NCI-H1105 (cell line): ENCODE data around the gene ZMAT5.

Experiments
- DNase-seq: peaks from one replicate; lab custom pipeline; 2025; lab: John Stamatoyannopoulos, UW

Gene ZMAT5

GRCh38 chr22:29729161-29729560 is 37.6 kb downstream of the ZMAT5 start:
- DNase-seq, result no peak

- no peak for DNase-seq
Observed at GRCh38 chr22:29727131-29727523, 39.7 kb downstream of the ZMAT5 start.

DNA sequence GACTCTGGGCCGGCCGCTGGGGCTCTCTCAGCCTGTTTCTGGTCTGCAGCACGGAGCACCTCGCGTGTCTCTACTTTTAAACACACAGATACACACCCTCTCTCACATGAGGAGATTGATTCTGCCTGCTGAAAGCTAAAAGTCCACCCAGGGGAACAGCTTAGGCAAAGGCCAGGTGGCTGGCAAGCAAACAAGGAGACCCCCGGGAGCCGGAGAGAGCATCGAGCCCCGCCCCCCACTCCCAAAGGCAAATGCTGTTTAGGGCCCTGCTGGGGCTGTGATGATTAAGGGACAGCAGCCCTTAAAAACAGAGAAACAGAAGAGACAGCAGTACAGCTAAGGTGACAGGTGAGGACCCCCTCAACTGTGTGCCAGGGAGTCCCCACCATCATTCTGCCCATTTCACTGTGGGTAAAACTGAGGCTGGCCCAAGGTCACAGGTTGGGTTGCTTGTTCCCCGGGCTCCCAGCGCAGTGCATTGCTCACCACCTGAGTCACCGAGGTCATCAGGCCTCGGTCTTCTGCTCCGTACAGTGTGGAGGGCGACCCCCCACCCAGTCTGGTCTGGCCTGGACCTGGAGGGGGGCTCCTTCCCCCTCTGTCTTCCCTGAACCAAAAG is 40.2 kb downstream of the ZMAT5 start:
- DNase-seq, result no peak

DNA sequence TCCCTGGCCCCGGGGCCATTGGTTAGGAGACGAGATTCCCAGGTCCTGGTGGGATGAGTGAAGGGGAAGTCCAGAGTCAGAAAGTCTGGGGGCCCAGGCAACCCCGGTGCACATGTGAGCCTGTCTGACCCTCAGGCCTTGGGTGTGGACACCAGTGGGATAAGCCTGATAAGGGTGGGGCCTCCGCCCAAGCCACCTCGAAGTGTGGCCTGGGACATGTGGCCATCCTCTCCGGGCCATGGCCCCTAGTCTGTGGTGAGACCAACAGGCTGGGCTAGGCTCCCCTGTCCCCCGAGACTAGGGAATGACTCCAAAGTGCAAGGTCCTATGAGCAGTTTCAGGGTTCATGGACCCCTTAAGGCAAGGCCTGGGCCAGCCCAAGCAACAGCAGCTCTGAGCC is 40.7 kb downstream of the ZMAT5 start:
- DNase-seq, result no peak

DNA sequence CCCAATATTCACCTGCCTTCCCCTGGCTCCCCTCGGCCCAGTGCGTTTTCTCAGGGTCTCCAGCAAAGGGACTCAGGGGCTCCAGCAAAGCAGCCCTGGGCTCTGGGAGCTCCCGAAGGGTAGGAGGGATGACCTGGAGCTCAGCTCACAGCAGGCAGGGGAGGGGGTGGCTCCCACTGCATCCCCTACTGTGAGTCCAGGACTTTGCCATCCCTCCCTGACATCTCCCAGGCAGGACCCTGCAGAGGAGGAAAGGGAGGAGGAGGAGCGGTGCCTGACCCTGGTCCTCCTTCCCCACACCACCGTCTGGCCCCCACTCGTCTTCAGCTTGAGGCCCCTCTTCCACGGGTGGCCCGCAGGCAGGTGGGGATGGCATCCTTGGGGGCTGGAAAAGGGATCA is 42.0 kb downstream of the ZMAT5 start:
- no peak for DNase-seq

GRCh38 chr22:29723766-29724165 is 43.0 kb downstream of the ZMAT5 start:
- DNase-seq, result no peak

DNA sequence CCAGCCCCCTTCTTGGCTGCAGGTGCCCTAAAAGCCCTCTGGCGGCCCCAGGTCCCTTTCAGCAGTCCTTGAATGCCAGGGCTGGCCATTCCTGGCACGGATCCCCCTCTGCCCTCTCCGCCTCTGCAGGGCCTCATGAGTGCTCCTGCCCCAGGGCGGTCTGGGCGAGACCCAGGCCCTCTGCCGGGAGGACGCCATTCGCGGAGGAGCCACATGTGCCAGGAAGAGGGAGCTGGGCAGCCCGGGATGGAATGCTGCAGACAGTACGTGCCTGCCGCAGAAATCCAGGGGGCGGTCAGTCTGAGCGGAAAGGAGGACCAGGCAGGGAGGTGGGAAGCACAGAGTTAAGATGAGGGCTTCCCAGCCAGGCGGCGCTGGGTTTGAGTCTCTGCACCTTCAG is 44.2 kb downstream of the ZMAT5 start:
- no peak for DNase-seq

DNA sequence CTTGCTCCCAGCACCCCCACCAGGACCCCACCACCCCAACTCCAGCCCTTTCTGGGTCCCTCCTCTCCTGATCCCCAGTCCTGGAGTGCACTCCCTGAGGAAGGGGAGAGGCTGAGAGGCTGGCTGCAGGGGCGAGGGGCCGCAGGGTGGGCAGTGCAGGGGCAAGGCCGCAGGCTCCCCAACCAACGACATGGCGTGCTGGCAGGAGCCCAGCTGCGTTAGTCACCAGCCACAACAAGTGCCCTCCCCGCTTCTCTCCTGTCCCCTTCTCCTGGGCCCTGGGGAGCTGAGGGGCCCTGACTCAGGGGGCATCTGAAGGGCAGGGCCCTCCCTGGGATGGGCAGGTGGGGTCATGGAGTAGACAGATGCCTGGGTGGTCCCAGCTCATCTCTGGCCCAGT is 44.7 kb downstream of the ZMAT5 start:
- no peak for DNase-seq

DNA sequence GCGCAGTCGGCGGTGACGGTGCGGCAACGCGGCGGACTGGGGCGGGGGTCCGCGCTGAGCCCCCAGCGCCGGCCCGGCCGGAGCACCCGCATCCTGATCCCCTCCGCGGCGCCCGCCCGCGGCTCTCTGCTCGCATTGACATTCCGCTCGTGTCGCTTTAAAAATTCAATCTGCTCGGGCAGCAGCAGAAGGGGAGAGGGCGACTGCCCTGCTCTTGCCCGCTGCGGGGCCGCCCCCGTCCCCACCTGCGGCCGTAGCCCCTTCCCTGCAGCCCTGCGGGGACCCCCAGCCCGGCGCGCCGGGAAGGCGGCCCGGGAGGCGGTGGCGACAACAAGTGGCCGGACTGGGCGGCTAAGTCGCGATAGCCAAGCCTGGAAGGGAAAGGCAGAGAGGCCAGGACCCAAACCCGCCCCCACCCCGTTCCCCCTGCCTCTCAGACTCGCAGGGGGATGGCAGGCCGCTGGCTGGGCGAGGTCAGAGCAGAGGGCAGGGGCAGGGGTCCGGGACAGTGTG is 45.9 kb downstream of the ZMAT5 start:
- DNase-seq, result no peak

GRCh38 chr22:29719899-29720645 is 46.7 kb downstream of the ZMAT5 start, which contains the start of gene CABP7:
CABP7 (plus strand) TSS chr22:29720003; CDS start chr22:29720425, 422 bp downstream.
- DNase-seq, result no peak

GRCh38 chr22:29718949-29719898 is 47.6 kb downstream of the ZMAT5 start:
- DNase-seq, result no peak

DNA sequence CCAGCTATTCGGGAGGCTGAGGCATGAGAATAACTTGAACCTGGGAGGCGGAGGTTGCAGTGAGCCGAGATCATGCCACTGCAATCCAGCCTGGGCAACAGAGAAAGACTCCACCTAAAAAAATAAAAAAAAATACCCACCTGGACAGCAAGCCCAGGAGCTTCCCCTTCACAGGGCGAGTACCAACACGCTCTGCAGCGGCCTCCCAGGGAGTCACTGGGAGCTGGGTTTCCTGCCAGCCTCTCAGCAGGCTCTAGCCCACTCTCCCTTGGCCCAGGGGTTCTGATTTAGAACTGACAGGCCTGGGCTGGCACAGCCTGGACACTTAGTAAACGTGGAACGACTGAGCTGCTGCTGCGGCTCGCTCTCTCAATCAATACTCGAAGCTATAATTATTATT is 49.0 kb downstream of the ZMAT5 start:
- peak; percentile 72 for DNase-seq

DNA sequence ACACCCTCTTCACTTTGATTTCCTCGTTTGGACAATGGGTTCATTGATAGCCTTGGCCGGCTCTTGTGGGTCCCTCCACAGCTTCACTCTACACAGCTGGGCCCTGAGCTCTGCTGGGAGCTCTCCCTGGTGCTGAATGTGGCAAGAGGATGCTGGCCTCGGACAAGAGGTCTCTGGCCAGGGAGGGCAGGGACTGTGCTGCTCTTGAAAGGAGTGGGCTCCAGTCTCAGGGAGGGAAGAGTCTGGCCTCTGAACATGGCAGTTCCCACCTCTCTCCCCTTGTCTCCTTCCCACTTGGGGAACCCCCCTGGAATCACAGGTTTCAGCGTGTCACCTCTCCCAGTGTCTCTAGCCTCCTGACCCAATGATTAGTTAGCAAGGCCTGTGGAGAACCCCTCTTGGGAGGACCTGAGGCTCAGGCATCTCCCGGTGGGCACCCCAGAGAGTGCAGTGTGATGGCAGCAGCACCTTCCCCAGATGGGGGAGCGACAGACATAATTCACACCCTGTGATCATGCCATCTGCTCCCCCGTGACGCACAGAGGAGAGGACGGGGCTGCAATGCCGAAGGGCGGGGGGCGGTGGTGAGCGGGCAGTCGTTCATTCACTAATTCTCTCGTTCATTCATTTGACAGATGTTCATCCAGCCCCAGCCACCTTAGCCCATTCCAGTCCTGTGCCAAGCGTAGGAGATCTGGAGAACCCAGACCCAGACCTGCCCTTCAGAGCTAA is 49.8 kb downstream of the ZMAT5 start:
- no peak for DNase-seq

GRCh38 chr22:29715705-29716104 is 51.1 kb downstream of the ZMAT5 start:
- no peak for DNase-seq

- peak; percentile 47 for DNase-seq
Observed at GRCh38 chr22:29715240-29715639, 51.6 kb downstream of the ZMAT5 start.

DNA sequence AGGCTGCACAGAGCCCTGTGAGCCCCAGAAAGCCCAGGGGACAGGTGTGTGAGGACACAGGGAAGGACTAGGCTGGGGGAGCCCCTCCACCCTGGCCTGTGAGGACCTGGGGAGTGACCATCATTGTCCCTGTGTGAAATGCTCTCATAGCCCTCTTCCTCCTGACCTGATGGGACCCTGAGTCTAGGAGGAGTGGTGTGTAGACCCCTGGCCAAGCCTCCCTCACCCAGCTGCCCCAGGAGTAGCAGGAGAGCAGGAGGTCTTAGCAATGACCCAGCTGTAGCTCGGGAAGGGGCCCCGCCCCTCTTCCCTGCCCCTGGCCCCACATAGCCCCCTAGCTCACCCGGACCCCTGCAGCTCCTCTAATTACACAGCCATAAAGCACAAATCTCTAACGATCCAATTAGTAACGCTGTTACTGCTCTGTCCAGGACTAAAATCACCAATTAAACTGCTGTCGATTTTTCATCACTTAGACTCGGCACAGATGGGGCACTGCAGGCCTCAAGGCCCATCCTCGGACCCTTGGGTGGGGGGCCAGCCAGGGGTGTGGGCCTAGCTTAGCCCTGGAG is 53.6 kb downstream of the ZMAT5 start:
- no peak for DNase-seq

DNA sequence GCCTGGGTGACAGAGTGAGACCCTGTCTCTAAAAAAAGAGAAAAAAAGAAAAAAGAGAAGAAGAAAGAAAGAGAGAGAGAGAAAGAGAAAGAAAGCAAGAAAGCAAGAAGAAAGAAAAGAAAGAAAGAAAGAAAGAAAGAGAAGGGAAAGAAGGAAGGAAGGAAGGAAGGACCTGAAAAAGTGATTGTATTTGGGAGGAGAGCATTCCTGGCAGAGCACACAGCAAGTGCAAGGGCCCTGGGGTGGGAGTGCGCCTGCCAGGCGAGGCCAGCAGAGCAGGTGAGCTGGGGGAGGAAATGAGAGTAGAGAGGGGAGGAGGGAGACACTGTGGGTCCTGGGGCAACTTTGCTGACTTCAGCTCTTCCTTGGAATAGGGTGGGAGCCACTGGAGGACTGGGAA is 54.7 kb downstream of the ZMAT5 start:
- no peak for DNase-seq

- peak; percentile 52 for DNase-seq
Observed at GRCh38 chr22:29710922-29711593, 55.7 kb downstream of the ZMAT5 start.

GRCh38 chr22:29710193-29710592 is 56.6 kb downstream of the ZMAT5 start:
- no peak for DNase-seq

DNA sequence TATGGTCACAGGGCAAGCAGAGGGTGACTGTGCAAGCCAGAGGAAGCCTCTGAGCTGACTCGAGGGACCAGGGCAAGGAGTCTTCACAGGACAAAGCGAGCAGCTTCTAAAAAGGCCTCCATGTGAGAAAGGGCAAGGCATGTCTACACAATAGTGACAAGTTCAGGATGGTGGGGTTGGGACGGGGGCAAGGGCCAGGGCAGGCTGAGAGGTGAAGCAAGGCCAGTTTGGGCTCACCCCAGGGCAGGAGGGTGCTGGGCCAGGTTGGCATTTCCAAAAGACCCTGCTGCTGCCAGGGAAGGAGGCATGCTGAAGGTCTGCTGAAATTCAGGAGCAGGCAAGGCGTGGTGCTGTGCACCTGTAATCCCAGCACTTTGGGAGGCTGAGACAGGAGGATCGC is 59.3 kb downstream of the ZMAT5 start:
- no peak for DNase-seq

DNA sequence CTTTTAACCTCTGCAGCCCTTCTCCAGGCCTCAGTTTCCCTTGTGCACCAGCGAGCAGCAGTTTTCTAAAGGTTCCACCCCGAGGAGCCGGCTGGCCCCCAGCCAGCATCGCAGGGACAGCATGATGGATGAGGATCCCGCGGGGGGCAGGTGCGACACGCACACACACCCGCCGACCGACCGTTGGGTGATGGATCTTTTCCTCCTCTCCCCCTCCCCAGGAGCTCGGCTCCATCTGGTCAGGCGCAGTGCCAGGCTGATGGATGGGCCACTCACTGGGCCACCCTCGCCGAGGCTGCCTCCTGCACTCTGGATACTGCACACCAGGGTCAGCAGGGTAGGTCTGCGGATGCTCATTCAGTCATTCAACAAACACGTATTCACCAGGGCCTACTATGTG is 59.8 kb downstream of the ZMAT5 start:
- DNase-seq, result no peak
